Activated naive CD8-positive, alpha-beta T cell treated with anti-CD3 and anti-CD28 coated beads, Interleukin-2, amount 50 U/mL, for 24 hours (primary cell): ENCODE results near the gene SCP2.

Source experiments
- ATAC-seq: fragments of 150-1000 bp; cut with Tn5 transposase; one replicate; pipeline ENCODE4 v1.10.0; 2021
- DNase-seq: peaks from one replicate; pipeline ENCODE4 v3.0.0; 2021
- H3K27ac Mint-ChIP-seq: one replicate; pipeline ENCODE4 v1.8.0; 2021; ENCODE audit warnings: mild to moderate bottlenecking, mixed read lengths
- H3K27me3 Mint-ChIP-seq: one replicate; pipeline ENCODE4 v1.8.0; 2021; ENCODE audit warnings: mixed read lengths
- H3K36me3 Mint-ChIP-seq: one replicate; pipeline ENCODE4 v1.8.0; 2021; ENCODE audit warnings: low read depth, mixed read lengths
- H3K4me1 Mint-ChIP-seq: one replicate; pipeline ENCODE4 v1.8.0; 2021; ENCODE audit warnings: mixed read lengths
- H3K4me3 Mint-ChIP-seq: one replicate; pipeline ENCODE4 v1.8.0; 2021; ENCODE audit warnings: mild to moderate bottlenecking, moderate library complexity, mixed read lengths
- H3K9me3 Mint-ChIP-seq: one replicate; pipeline ENCODE4 v1.8.0; 2021; ENCODE audit warnings: mixed read lengths

The SCP2 gene

DNA sequence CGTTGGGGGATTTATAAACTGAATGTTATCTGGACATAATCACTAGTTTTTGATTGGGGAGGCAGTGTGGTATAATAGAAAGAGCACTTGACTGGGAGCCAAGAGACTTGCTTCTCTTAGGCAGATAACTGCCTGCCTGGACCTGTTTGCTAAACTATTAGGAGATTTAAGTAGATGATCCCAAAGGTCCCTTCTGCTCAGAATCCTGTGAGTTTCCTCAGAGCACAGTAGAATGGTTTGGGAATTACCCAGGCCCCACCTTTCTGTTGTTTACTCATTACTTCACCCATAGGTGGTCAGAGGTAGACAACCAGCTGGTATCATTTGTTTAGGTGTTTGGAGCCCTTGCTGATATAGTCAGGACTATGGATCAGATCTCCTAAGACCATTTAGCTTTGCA lies 124.6 kb downstream of the SCP2 start:
- Mint-ChIP-seq H3K4me1 (peaks cover 11% of the 10 kb centered on the region), H3K9me3 (no peaks in the 10 kb centered on the region), H3K36me3 (peaks cover 23% of the 10 kb centered on the region), H3K27ac (no peak overlapping the region), H3K27me3 (no peaks in the 10 kb centered on the region), H3K4me3 (no peak overlapping the region)
- ATAC-seq (no peak), DNase-seq (no peak)

DNA sequence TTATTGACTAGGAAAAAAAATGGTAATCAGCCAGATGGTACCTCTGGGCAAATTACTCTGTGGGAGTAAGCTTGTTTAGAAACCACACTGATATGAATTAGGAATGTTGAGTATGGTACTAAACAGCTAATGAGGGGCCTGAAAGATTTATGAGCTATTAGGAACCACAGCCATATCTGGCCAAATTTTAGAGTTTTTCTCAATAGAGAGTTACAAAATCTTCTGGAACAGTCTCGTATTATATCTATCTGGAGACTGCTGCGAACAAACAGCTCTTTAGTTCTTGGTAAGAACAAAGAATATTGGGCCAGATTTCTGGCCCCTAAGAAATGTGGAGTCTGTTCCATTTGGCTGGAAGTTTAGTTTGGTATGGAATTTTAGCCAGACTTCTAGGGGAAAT lies 130.1 kb downstream of the SCP2 start:
- ATAC-seq (no peak), DNase-seq (no peak)
- Mint-ChIP-seq H3K9me3 (no peaks in the 10 kb centered on the region), H3K36me3 (peaks cover 11% of the 10 kb centered on the region), H3K4me1 (peaks cover 1% of the 10 kb centered on the region), H3K4me3 (no peak overlapping the region), H3K27me3 (peaks cover 20% of the 10 kb centered on the region), H3K27ac (no peak overlapping the region)

DNA sequence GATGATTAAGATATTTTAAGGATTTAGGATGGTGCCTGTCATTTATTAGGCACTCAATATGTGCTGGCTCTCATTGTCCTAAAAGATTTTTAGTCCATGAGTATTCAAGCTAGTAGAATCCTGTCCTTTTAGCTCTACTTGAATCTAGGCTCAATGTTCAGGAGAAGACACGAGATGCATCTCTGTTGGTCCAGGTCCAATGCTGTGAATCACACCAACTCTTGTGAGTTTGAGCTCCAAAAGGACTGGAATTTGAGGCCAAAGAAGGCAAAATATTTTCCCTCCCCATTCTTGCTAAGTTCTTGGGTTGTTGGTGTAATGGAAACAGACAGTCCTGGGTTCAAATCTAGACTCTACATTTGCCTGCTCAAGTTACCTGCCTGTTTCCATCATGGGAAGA lies 133.5 kb downstream of the SCP2 start:
- Mint-ChIP-seq H3K9me3 (no peaks in the 10 kb centered on the region), H3K27ac (no peak overlapping the region), H3K4me3 (no peak overlapping the region), H3K4me1 (peaks cover 4% of the 10 kb centered on the region), H3K27me3 (peaks cover 38% of the 10 kb centered on the region), H3K36me3 (no peaks in the 10 kb centered on the region)
- DNase-seq (no peak), ATAC-seq (no peak)

DNA sequence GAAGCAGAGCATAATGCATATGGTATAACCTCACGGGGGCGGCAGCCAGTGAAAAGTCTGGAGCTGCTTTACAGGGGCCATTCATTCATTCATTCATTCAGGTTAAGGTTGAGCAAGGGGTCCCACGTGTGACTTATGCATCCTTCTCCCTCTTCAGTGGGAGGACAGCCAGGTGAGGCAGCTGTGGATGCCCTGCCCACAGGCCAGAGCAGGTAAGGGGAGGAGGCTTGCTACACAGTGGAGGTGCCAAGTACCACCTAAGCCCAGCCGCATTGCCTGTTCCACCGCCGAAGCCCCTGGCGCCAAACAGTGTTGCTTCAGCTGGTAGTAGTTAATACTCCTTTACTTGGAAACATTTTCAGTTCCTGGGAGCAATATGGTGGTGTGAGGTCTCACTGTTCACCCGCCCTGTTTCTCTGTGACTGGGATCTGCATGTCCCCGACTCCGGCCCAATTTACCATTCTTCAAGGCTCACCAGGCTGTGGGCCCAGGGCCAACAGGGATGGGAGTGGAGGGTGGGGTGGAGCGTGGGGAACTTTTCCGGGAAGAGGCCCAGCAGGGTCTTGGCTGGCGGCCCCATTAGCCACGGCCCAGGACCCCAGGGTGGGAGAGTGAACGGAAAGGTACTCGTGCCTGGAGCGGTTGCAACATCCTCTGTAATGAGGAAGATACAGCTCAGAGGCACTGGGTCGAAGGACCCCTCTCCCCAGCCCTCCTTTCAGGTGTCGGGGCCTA lies 134.2 kb downstream of the SCP2 start:
- Mint-ChIP-seq H3K27me3 (peaks cover 40% of the 10 kb centered on the region), H3K27ac (no peak overlapping the region), H3K9me3 (no peaks in the 10 kb centered on the region), H3K4me3 (peak overlapping the region; percentile 40), H3K4me1 (peaks cover 4% of the 10 kb centered on the region), H3K36me3 (no peaks in the 10 kb centered on the region)
- ATAC-seq (no peak), DNase-seq (no peak)

DNA sequence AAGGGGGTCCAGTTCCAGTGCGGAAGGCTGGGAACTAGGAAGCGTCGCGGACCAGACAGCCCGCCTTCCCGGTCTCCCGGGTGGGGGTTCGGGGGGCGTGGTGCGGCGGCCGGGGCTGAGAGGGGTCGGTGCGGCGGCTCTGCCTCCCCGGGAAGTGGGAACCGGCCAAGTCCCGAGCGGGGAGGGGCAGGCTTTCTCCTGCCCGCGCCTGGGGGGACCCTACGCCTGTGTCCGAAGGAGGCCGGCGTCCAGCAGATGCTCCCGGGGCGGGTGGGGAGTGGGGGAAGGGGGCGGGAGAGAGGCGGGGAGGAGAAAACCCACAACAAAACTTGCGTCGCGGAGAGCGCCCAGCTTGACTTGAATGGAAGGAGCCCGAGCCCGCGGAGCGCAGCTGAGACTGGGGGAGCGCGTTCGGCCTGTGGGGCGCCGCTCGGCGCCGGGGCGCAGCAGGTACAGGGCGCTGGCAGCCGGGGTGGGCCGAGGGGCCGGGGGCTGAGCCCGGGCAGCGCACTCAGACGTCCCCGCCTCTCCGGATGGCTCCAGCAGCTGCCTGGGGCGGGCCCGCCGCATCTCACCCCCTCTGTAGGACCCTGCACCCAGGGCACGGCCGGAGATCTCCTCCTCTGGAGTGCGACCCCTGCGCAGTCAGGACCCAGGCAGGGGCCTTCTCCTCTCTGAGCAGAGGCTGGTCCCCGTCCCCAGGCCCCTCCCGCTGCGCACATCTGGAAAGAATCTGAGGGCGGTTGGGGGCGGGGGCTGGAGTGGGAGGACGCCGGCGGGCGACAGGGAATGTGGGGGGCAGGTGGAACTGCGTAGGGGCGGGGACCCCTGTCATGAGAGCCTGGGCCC lies 135.0 kb downstream of the SCP2 start, which contains the start of gene PODN:
TSS of gene PODN (plus strand) at position 355 of the 849 bp plus-strand sequence. CDS start 7,643 bp downstream, outside the sequence.
- ATAC-seq = peak; percentile 35
- H3K9me3 Mint-ChIP-seq = no peaks in the 10 kb centered on the region
- H3K27ac Mint-ChIP-seq = no peak within 1 kb of the TSS
- no peak for DNase-seq
- H3K27me3 Mint-ChIP-seq = peaks cover 40% of the 10 kb centered on the region
- peaks cover 4% of the 10 kb centered on the region for H3K4me1 Mint-ChIP-seq
- peak within 1 kb of the TSS; percentile 40 for H3K4me3 Mint-ChIP-seq
- no peaks in the 10 kb centered on the region for H3K36me3 Mint-ChIP-seq

DNA sequence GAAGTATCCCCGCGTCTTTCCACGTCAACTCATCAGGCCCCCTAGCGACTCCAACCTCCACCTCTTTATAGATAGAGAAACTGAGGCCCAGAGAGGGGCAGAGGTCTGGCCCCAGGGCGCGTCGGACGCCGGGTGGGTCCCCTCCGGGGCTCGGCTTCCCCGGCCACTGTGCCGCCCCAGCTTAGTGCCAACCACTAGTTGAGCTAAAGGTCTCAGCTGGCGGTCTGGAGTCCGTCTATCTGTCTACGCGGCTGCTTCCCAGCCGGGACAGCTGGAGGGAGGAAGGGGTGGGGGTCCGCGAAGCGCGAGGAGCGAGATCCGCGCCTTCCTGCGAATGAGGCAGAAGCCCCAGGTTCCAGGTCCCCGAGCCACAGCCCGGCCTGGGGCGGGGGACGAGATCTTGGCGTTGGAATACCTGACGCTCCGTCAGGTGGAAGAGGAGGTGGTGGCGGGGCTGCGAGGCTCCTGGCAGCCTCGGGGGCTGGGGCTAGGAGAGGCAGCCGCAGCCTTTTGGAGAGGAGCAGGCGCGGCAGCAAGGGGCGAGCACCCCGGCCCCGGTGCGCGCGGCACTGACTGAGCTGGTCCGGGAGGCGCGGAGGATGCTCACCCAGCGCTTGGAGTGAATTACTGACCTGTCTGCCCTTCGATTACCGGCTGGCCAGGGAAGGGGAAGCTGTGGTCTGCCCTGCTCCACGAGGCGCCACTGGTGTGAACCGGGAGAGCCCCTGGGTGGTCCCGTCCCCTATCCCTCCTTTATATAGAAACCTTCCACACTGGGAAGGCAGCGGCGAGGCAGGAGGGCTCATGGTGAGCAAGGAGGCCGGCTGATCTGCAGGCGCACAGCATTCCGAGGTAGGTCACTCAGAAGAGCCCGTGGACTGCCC lies 135.9 kb downstream of the SCP2 start:
- peaks cover 4% of the 10 kb centered on the region for H3K4me1 Mint-ChIP-seq
- H3K9me3 Mint-ChIP-seq = no peaks in the 10 kb centered on the region
- peaks cover 40% of the 10 kb centered on the region for H3K27me3 Mint-ChIP-seq
- ATAC-seq = no peak
- H3K36me3 Mint-ChIP-seq = no peaks in the 10 kb centered on the region
- DNase-seq = no peak
- no peak overlapping the region for H3K4me3 Mint-ChIP-seq
- H3K27ac Mint-ChIP-seq = no peak overlapping the region

DNA sequence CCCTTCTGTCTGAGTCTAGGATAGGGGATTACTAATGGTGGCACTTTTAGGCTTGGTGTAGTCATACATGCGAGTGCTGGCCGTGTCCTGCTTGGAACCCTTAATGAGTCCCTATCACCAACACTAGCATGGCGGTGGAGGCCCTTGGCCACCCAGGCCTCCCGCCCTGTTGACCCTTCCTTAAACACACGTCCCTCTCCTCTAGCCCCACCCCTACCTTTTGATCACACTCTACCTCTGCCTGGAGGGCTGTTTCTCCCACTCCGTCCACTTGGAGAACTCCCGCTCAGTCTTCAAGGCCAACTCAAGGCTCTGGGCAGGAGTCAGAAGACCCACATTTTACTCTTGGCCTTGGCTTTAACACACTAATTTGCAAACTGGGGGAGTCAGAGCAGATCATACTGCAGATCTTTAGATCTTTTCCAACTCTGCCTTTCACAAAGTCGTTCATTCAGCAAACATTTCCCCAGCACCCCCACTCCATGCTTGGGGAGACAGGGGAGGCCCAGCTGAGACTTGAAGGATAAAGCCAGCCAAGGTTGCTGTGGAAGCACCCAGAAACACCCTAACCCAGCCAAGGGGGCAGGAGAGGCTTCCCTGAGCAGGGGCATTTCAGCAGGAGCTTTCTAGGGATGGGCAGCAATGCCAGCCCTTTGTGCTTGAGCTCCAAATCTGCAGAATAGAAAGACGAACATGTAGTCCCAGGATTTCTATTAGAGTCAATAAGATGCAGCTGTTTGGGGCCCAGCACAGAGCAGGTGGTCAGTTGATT lies 136.9 kb downstream of the SCP2 start:
- no peak for ATAC-seq
- H3K9me3 Mint-ChIP-seq = no peaks in the 10 kb centered on the region
- no peak overlapping the region for H3K4me3 Mint-ChIP-seq

DNA sequence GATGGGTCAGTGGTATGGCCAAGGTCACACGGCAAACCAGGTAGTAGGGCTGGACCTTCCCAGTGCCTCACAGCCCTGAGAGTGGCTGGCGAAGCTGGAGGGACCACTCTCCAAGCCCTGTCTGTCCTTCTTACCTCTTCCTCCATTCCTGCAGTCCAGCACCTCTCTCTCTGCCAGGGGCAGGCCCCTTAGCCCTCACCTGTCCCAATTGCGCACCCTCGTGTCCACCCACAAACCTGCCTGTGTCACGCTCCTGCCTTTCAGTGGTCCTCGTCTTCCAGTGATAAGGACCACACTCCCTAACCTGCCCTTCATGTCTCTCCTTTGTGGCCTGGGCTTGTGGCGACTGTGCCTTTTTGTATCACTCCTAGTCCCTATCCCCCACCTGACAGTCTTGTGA lies 138.3 kb downstream of the SCP2 start:
- no peak overlapping the region for H3K27ac Mint-ChIP-seq
- ATAC-seq = no peak
- no peaks in the 10 kb centered on the region for H3K36me3 Mint-ChIP-seq
- no peak overlapping the region for H3K4me3 Mint-ChIP-seq
- H3K4me1 Mint-ChIP-seq = peaks cover 4% of the 10 kb centered on the region
- no peak for DNase-seq
- H3K27me3 Mint-ChIP-seq = peaks cover 33% of the 10 kb centered on the region
- H3K9me3 Mint-ChIP-seq = no peaks in the 10 kb centered on the region

More for the DNA sequence above, 136.9 kb downstream of the SCP2 start:
- peaks cover 4% of the 10 kb centered on the region for H3K4me1 Mint-ChIP-seq
- no peak overlapping the region for H3K27ac Mint-ChIP-seq
- DNase-seq = no peak
- peaks cover 40% of the 10 kb centered on the region for H3K27me3 Mint-ChIP-seq
- no peaks in the 10 kb centered on the region for H3K36me3 Mint-ChIP-seq

DNA sequence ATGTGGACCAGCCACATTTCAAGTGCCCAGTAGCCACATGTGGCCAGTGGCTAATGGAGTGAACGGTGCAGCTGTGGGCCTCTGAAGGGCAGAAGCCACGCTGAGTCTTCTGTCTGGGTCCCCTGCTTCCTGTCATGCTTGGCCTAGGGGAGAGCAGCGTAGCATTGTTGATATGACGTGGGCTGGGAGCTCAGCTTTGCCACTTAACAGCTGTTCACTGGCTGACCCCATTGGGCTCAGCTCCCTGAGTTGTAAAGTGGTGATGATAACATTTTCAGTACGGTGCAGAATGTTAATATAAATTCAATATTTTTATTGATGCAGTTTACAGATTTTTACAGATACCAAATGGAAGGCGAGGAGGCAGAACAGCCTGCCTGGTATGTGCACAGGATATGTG lies 139.4 kb downstream of the SCP2 start:
- H3K27me3 Mint-ChIP-seq = peaks cover 22% of the 10 kb centered on the region
- H3K4me3 Mint-ChIP-seq = no peak overlapping the region
- H3K36me3 Mint-ChIP-seq = no peaks in the 10 kb centered on the region
- H3K27ac Mint-ChIP-seq = no peak overlapping the region
- no peaks in the 10 kb centered on the region for H3K9me3 Mint-ChIP-seq
- ATAC-seq = no peak
- no peak for DNase-seq
- peaks cover 4% of the 10 kb centered on the region for H3K4me1 Mint-ChIP-seq

DNA sequence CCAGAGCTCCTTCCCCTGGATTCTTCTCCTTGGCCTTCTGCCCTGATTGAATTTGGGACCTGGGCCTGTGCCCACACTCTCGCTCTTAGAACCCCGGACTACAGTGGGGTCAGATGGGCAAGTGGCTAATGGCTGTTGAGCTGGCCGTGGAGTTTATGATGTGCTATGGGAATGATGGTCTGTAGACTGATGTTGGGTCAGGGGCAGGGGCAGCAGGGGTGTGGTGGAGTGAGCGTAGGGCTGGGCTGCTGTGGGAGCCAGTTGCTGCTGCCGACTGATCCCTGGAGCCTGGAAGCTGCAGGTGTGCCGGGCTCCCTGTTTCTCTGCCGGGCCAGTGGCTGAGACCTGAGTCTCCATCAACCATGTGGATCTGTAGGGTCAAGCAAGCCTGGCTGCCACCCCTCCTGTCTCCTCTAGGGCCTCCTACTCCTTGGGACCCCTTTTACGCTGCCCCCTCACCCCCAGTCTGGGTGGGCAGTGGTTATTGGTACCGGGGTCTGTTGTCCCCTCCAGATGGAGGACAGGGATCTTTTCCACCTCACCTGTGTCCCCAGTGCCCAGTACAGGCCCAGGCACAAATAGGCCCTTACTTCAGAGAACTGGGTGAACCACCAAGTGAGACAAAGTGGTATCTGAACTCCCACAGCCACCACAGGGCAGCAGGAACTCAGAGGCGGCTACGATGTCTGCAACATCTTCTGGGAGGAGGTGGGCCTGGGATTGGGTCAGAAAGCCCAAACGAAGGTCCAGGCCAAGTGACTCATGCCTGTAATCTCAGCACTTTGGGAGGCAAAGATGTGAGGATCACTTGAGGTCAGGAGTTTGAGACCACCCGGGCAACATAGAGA lies 140.0 kb downstream of the SCP2 start:
- Mint-ChIP-seq H3K4me1 (peaks cover 3% of the 10 kb centered on the region), H3K27ac (no peak overlapping the region), H3K36me3 (no peaks in the 10 kb centered on the region)

DNA sequence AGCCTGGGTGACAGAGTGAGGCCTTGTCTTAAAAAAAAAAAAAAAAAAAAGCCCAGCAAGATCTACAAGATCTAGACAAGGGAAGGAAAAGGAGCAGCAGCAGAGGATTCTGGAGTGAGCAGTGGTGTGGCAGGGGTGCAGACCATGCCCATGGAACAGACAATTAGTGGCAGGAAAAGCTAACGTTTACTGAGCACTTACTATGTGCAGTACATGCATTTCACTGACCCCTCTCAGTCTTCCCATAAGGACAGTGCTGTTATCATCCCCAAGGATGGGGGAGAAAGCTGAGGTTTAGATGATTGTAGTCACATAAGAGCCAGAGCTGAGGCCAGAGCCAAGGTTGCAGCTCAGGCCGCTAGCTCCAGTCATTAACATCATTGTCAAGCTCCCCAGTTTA lies 140.8 kb downstream of the SCP2 start:
- no peaks in the 10 kb centered on the region for H3K36me3 Mint-ChIP-seq
- H3K27ac Mint-ChIP-seq = no peak overlapping the region
- no peak for ATAC-seq

More for the DNA sequence above, 140.0 kb downstream of the SCP2 start:
- DNase-seq = no peak
- ATAC-seq = no peak
- no peak overlapping the region for H3K4me3 Mint-ChIP-seq
- H3K9me3 Mint-ChIP-seq = no peaks in the 10 kb centered on the region
- peaks cover 21% of the 10 kb centered on the region for H3K27me3 Mint-ChIP-seq

DNA sequence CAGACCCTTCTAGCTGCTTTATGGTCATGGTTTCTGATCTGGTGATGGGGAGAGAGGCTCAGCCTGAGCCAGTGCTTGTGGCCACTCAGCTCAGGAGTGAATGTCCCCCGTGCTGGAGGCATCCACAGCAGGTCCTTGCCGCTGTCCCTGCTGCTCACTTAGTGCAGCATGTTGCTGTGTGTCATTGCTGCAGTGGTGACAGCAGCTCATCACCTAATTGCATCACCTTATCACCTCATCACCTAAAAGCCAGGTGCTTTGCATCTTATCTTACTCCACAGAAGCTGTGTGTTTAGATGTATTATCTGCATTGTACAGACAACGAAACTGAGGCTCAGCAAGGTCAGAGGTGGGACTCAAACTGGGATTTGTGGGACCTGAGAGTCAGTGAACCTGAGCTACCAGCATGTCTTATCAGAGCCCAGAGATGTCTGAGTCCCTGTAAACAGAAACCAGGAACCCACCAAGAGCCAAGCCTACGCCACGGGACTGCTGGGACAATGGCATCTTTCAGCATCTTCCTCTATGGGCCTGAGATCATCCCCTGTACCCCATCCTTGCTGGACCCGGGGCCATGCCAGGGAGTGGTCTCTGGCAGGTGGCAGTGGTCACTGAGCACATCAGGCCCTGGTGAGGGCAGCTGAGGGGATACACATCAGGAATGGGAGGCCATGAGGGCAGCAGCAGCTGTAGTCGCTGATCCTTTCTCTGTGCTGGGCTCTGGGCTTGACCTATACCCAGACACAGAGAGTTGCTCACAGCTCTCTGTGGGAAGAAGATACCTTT lies 141.4 kb downstream of the SCP2 start:
- no peak overlapping the region for H3K4me3 Mint-ChIP-seq
- peaks cover 13% of the 10 kb centered on the region for H3K27me3 Mint-ChIP-seq
- no peaks in the 10 kb centered on the region for H3K36me3 Mint-ChIP-seq
- no peak overlapping the region for H3K27ac Mint-ChIP-seq
- peaks cover 1% of the 10 kb centered on the region for H3K4me1 Mint-ChIP-seq
- no peak for DNase-seq
- no peak for ATAC-seq
- no peaks in the 10 kb centered on the region for H3K9me3 Mint-ChIP-seq

More for the DNA sequence above, 140.8 kb downstream of the SCP2 start:
- peaks cover 20% of the 10 kb centered on the region for H3K27me3 Mint-ChIP-seq
- no peak overlapping the region for H3K4me3 Mint-ChIP-seq
- no peaks in the 10 kb centered on the region for H3K9me3 Mint-ChIP-seq
- peaks cover 3% of the 10 kb centered on the region for H3K4me1 Mint-ChIP-seq
- DNase-seq = no peak
